HCT116 (cell line): ENCODE results near the gene CXorf49. TPM values are rescaled to one million over a fixed set of nuclear protein-coding genes. Genes with fewer than 3 reads are reported as not detected.
"Not testable (repeated sequence)": the region's sequence is repeated elsewhere in the genome, so short reads cannot be mapped to it uniquely, and the experiment has no call there.

Experiments
- ATAC-seq: fragments of 200-7000 bp; cut with Tn5 transposase; 2 replicates; pipeline ENCODE4 v1.9.1; 2020; ENCODE audit warnings: mild to moderate bottlenecking, moderate library complexity
- BruUV-seq: library from RNA; stranded (reverse); fragments of 400-500 nt; replicated peaks from 2 replicates; lab custom pipeline; 2021; lab: Mats Ljungman, UMichigan
- CTCF ChIA-PET: fragments of 300-600 bp; sonication (Branson Sonifier 250); formaldehyde crosslinking; loops from one replicate; lab custom pipeline; 2021; ENCODE audit warnings: antibody characterized with exemption; lab: Charles Lee
- POLR2A ChIA-PET: fragments of 300-600, 350-600 bp; sonication (Branson Sonifier 250); formaldehyde crosslinking; loops from one replicate; lab custom pipeline; 2021; ENCODE audit warnings: antibody characterized with exemption; lab: Charles Lee
- RAD21 ChIA-PET, 2 experiments: fragments of 300-600 bp; sonication (Branson Sonifier 250); formaldehyde crosslinking; loops; one replicate each; lab custom pipeline; 2023; ENCODE audit warnings: low total read pairs in 2 of 2; ENCODE audit not compliant: uncharacterized antibody in 2 of 2, unreplicated experiment in 2 of 2, low non-redundant PET in 1 of 2; lab: Charles Lee
- DNase-seq: peaks from one replicate; pipeline ENCODE4 v3.0.0-alpha.2; 2010; ENCODE audit warnings: low read depth, low spot score
- H2AFZ ChIP-seq: fragments of 200-600 bp; shearing (Covaris generic), sonication (generic); 2 replicates; pipeline ENCODE4 v1.6.1; 2017; ENCODE audit warnings: low read depth, mixed run types, mixed read lengths, antibody characterized with exemption, low read length; ENCODE audit not compliant: poor library complexity, severe bottlenecking
- H3K27ac ChIP-seq: 2 replicates; pipeline ENCODE4 v1.5.1; 2012; ENCODE audit warnings: low read depth, low read length
- H3K27me3 ChIP-seq: fragments of 200-600 bp; sonication (generic); 2 replicates; pipeline ENCODE4 v1.6.1; 2016; ENCODE audit warnings: mixed run types, low read length, mixed read lengths; ENCODE audit not compliant: insufficient read depth
- H3K36me3 ChIP-seq, 2 experiments: fragments of 200-500 bp in 1 of 2; fragments of 200-600 bp in 1 of 2; sonication (Bioruptor generic) in 1 of 2; sonication (generic) in 1 of 2; 2 replicates each; pipeline versions ENCODE4 v1.5.1 to v1.6.1; 2014 to 2016; ENCODE audit warnings: low read length in 2 of 2, inconsistent platforms in 1 of 2, mixed read lengths in 1 of 2, mixed run types in 1 of 2; ENCODE audit not compliant: insufficient read depth in 2 of 2, control insufficient read depth in 1 of 2
- H3K4me1 ChIP-seq, 2 experiments: fragments of 200-600 bp in 1 of 2; sonication (generic) in 1 of 2; 2 replicates each; pipeline versions ENCODE4 v1.5.1 to v1.6.1; 2012 to 2017; ENCODE audit warnings: low read length in 2 of 2, inconsistent platforms in 1 of 2, mild to moderate bottlenecking in 1 of 2, mixed read lengths in 1 of 2, mixed run types in 1 of 2, moderate library complexity in 1 of 2; ENCODE audit not compliant: insufficient read depth in 2 of 2, control insufficient read depth in 1 of 2
- H3K4me2 ChIP-seq: fragments of 200-600 bp; sonication (generic); 2 replicates; pipeline ENCODE4 v1.6.1; 2017; ENCODE audit warnings: mixed run types, low read length, mixed read lengths
- H3K4me3 ChIP-seq, 2 experiments: fragments of 200-600 bp in 1 of 2; sonication (generic) in 1 of 2; replicated peaks in 1 of 2; 2 replicates each; pipeline ENCODE4 v1.5.1; 2011 to 2016; ENCODE audit warnings: low read length in 2 of 2, control low read depth in 1 of 2, low read depth in 1 of 2, mild to moderate bottlenecking in 1 of 2, mixed read lengths in 1 of 2, mixed run types in 1 of 2
- H3K79me2 ChIP-seq: fragments of 200-600 bp; sonication (generic); 2 replicates; pipeline ENCODE4 v1.6.1; 2017; ENCODE audit warnings: mild to moderate bottlenecking, mixed run types, low read length, moderate library complexity, mixed read lengths; ENCODE audit not compliant: insufficient read depth
- H3K9ac ChIP-seq: fragments of 200-600 bp; sonication (generic); 2 replicates; pipeline ENCODE4 v1.6.1; 2016; ENCODE audit warnings: low read length, mixed read lengths
- H3K9me2 ChIP-seq: fragments of 200-600 bp; sonication (generic), shearing (Covaris generic); 2 replicates; pipeline ENCODE4 v1.6.1; 2017; ENCODE audit warnings: mixed run types, mild to moderate bottlenecking, moderate library complexity; ENCODE audit not compliant: insufficient read depth
- H3K9me3 ChIP-seq, 2 experiments: fragments of 200-500 bp in 1 of 2; fragments of 200-600 bp in 1 of 2; sonication (Bioruptor generic) in 1 of 2; sonication (generic) in 1 of 2; 2 replicates each; pipeline ENCODE4 v1.6.1; 2014 to 2017; ENCODE audit warnings: low read length in 2 of 2, mixed read lengths in 2 of 2, inconsistent platforms in 1 of 2, low read depth in 1 of 2, mild to moderate bottlenecking in 1 of 2, mixed run types in 1 of 2, moderate library complexity in 1 of 2; ENCODE audit not compliant: control insufficient read depth in 1 of 2, insufficient read depth in 1 of 2
- H4K20me1 ChIP-seq: fragments of 200-600 bp; sonication (generic), shearing (Covaris generic); 2 replicates; pipeline ENCODE4 v1.6.1; 2017; ENCODE audit warnings: mixed run types, mild to moderate bottlenecking, moderate library complexity; ENCODE audit not compliant: insufficient read depth
- CBX3 ChIP-seq: IDR thresholded peaks from 2 replicates; pipeline ENCODE4 v1.6.1; 2012; ENCODE audit warnings: low read depth
- EGR1 ChIP-seq: IDR thresholded peaks from 2 replicates; pipeline ENCODE4 v1.6.1; 2012; ENCODE audit warnings: low read depth
- ELF1 ChIP-seq: IDR thresholded peaks from 2 replicates; pipeline ENCODE4 v1.6.1; 2012; ENCODE audit warnings: low read depth, borderline replicate concordance
- EZH2 ChIP-seq: fragments of 200-600 bp; sonication (generic); IDR thresholded peaks from 2 replicates; pipeline ENCODE4 v1.6.1; 2017; ENCODE audit warnings: antibody characterized with exemption, mixed run types
- EZH2phosphoT487 ChIP-seq: fragments of 200-600 bp; IDR thresholded peaks from 2 replicates; pipeline ENCODE4 v1.6.1; 2018; ENCODE audit warnings: antibody characterized with exemption, borderline replicate concordance
- FOSL1 ChIP-seq: IDR thresholded peaks from 2 replicates; pipeline ENCODE4 v1.6.1; 2012; ENCODE audit warnings: low read depth
- JUND ChIP-seq: IDR thresholded peaks from 2 replicates; pipeline ENCODE4 v1.6.1; 2012
- SIN3A ChIP-seq: IDR thresholded peaks from 2 replicates; pipeline ENCODE4 v1.6.1; 2012; ENCODE audit warnings: low read depth
- SP1 ChIP-seq: IDR thresholded peaks from 2 replicates; pipeline ENCODE4 v1.6.1; 2012; ENCODE audit warnings: low read depth
- SRF ChIP-seq: IDR thresholded peaks from 2 replicates; pipeline ENCODE4 v1.6.1; 2012; ENCODE audit warnings: low read depth
- ZFX ChIP-seq: fragments of 450-650 bp; IDR thresholded peaks from 2 replicates; pipeline ENCODE4 v1.6.1; 2017
- intact Hi-C: fragments of 100-400 bp; cut with micrococcal nuclease; formaldehyde crosslinking; loops from 2 replicates; pipeline ENCODE4 v1.10.0; 2022
- total RNA-seq: library from RNA; stranded (reverse); gene quantifications from one replicate; pipeline ENCODE4 v1.2.1, GENCODE V29; 2021; ENCODE audit not compliant: unreplicated experiment
- TF ChIP-seq, protein P1 (sequence below), 3 experiments: fragments of 200-600 bp in 1 of 3; sonication (generic) in 1 of 3; IDR thresholded peaks in 2 of 3; conservative IDR thresholded peaks in 1 of 3; 2 replicates each; pipeline ENCODE4 v1.5.1; 2012 to 2017; ENCODE audit warnings: low read depth in 2 of 3, low read length in 2 of 3, antibody characterized with exemption in 1 of 3, borderline replicate concordance in 1 of 3, control low read depth in 1 of 3, mild to moderate bottlenecking in 1 of 3, mixed read lengths in 1 of 3, mixed run types in 1 of 3, moderate library complexity in 1 of 3; ENCODE audit not compliant: insufficient read depth in 1 of 3

The CXorf49 gene
- total RNA-seq, 1 experiment from 2014 or later: not detected

DNA sequence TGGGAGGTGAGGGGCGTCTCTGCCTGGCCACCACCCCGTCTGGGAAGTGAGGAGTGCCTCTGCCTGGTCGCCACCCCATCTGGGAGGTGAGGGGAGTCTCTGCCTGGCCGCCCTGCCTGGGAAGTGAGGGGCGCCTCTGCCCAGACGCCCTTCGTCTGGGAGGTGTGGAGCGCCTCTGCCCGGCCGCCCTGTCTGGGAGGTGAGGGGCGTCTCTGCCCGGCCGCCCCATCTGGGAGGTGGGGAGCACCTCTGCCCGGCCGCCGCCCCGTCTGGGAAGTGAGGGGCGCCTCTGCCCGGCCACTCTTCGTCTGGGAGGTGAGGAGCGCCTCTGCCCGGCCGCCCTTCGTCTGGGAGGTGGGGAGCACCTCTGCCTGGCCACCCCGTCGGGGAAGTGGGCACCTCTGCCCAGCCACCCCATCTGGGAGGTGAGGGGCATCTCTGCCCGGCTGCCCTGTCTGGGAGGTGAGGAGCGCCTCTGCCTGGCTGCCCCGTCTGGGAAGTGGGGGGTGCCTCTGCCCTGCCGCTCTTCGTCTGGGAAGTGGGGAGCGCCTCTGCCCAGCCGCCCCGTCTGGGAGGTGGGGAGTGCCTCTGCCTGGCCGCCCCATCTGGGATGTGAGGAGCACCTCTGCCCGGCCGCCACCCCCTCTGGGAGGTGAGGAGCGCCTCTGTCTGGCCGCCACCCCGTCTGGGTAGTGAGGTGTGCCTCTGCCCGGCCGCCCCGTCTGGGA is 41.9 kb downstream of the CXorf49 start:
- H3K9me3 ChIP-seq, intact Hi-C loops, CTCF ChIA-PET: not testable (repeated sequence)

DNA sequence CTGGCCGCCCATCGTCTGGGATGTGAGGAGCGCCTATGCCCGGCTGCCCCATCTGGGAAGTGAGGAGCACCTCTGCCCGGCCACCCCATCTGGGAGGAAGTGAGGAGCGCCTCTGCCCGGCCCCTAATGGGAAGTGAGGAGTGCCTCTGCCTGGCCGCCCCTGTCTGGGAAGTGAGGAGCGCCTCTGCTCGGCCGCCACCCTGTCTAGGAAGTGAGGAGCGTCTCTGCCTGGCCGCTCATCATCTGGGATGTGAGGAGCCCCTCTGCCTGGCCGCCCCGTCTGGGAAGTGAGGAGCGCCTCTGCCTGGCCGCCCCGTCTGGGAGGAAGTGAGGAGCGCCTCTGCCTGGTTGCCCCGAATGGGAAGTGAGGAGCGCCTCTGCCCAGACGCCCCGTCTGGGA is 42.4 kb downstream of the CXorf49 start:
- CTCF ChIA-PET, H3K9ac ChIP-seq, H3K27me3 ChIP-seq, H4K20me1 ChIP-seq, BruUV-seq, H3K27ac ChIP-seq, ATAC-seq, H3K4me2 ChIP-seq, intact Hi-C loops, H3K36me3 ChIP-seq, DNase-seq, RAD21 ChIA-PET, POLR2A ChIA-PET, H3K9me2 ChIP-seq, H3K9me3 ChIP-seq, H3K79me2 ChIP-seq, H3K4me3 ChIP-seq, H3K4me1 ChIP-seq, H2AFZ ChIP-seq: not testable (repeated sequence)

More for the DNA sequence above, 41.9 kb downstream of the CXorf49 start:
- H3K27ac ChIP-seq, ATAC-seq, RAD21 ChIA-PET, H3K4me2 ChIP-seq, H3K79me2 ChIP-seq, H4K20me1 ChIP-seq, H3K27me3 ChIP-seq, H3K36me3 ChIP-seq, BruUV-seq, DNase-seq, H2AFZ ChIP-seq, H3K4me3 ChIP-seq, H3K9me2 ChIP-seq, H3K9ac ChIP-seq, H3K4me1 ChIP-seq, POLR2A ChIA-PET: not testable (repeated sequence)

GRCh38 chrX:71671938-71672337 is 46.1 kb downstream of the CXorf49 start:
- POLR2A ChIA-PET: no interaction called here
- RAD21 ChIA-PET: no interaction called here
- Histone ChIP-seq H3K9me2 (no peaks in the 10 kb centered on the region), H3K79me2 (no peaks in the 10 kb centered on the region), H3K4me2 (no peak overlapping the region), H3K4me3 (no peak overlapping the region), H3K27me3 (no peaks in the 10 kb centered on the region), H3K36me3 (no peaks in the 10 kb centered on the region), H3K9ac (no peak overlapping the region), H3K27ac (no peak overlapping the region), H4K20me1 (no peaks in the 10 kb centered on the region), H2AFZ (no peak overlapping the region), H3K9me3 (no peaks in the 10 kb centered on the region), H3K4me1 (peaks cover 0 to 5% of the 10 kb centered on the region in 2 experiments; a peak in 1 of 4 replicates)
- CTCF ChIA-PET: interaction anchor here (1.0 kb wide), 1 partner anchor 188 kb away, joined by 4 read pairs; no protein-coding TSS in a partner anchor
- no peak for ATAC-seq
- intact Hi-C loops: no loop called here
- BruUV-seq: no TSS peak
- no peak for DNase-seq
- TF ChIP-seq, protein P1, sequence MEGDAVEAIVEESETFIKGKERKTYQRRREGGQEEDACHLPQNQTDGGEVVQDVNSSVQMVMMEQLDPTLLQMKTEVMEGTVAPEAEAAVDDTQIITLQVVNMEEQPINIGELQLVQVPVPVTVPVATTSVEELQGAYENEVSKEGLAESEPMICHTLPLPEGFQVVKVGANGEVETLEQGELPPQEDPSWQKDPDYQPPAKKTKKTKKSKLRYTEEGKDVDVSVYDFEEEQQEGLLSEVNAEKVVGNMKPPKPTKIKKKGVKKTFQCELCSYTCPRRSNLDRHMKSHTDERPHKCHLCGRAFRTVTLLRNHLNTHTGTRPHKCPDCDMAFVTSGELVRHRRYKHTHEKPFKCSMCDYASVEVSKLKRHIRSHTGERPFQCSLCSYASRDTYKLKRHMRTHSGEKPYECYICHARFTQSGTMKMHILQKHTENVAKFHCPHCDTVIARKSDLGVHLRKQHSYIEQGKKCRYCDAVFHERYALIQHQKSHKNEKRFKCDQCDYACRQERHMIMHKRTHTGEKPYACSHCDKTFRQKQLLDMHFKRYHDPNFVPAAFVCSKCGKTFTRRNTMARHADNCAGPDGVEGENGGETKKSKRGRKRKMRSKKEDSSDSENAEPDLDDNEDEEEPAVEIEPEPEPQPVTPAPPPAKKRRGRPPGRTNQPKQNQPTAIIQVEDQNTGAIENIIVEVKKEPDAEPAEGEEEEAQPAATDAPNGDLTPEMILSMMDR (IDR thresholded peaks at IDR 0.05 in 2 of 3, conservative IDR thresholded peaks at IDR 0.05 in 1 of 3; ENCODE audit: borderline replicate concordance in 1 of 3, insufficient read depth in 1 of 3, low read depth in 2 of 3, low read length in 2 of 3): no peak
- no peak for TF ChIP-seq EZH2
- TF ChIP-seq SRF: no peak
- no peak for TF ChIP-seq JUND
- TF ChIP-seq ZFX: no peak
- TF ChIP-seq CBX3: no peak
- TF ChIP-seq EGR1: no peak
- TF ChIP-seq ELF1: no peak
- no peak for TF ChIP-seq SP1
- TF ChIP-seq EZH2phosphoT487: no peak
- no peak for TF ChIP-seq SIN3A
- no peak for TF ChIP-seq FOSL1
